ENCODE results near the gene APOL1.

- TF ChIP-seq, protein P1, sequence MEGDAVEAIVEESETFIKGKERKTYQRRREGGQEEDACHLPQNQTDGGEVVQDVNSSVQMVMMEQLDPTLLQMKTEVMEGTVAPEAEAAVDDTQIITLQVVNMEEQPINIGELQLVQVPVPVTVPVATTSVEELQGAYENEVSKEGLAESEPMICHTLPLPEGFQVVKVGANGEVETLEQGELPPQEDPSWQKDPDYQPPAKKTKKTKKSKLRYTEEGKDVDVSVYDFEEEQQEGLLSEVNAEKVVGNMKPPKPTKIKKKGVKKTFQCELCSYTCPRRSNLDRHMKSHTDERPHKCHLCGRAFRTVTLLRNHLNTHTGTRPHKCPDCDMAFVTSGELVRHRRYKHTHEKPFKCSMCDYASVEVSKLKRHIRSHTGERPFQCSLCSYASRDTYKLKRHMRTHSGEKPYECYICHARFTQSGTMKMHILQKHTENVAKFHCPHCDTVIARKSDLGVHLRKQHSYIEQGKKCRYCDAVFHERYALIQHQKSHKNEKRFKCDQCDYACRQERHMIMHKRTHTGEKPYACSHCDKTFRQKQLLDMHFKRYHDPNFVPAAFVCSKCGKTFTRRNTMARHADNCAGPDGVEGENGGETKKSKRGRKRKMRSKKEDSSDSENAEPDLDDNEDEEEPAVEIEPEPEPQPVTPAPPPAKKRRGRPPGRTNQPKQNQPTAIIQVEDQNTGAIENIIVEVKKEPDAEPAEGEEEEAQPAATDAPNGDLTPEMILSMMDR (IDR thresholded peaks at IDR 0.05), result no peak
- no peak for TF ChIP-seq POLR2A (IDR thresholded peaks at IDR 0.05)
These were observed 18.7 kb upstream of the APOL1 start for GRCh38 chr22:36234213-36234612.
